Large intestine (tissue), 12 donors: Measurements from ENCODE around the gene BUB1. TPM values are rescaled to one million over a fixed set of nuclear protein-coding genes. Genes with fewer than 3 reads are reported as not detected.

Experiments
- DNase-seq, 2 donors: peaks; one replicate each; pipeline versions ENCODE4 v3.0.0 to v3.0.0-alpha.2; 2013
- H3K27ac ChIP-seq: one replicate; pipeline ENCODE4 v1.5.1; 2013; ENCODE audit warnings: low read length
- H3K27me3 ChIP-seq: 2 replicates; pipeline ENCODE4 v1.6.1; 2013; ENCODE audit warnings: low read length; ENCODE audit not compliant: control insufficient read depth, insufficient read depth
- H3K36me3 ChIP-seq: 2 replicates; pipeline ENCODE4 v1.6.1; 2013; ENCODE audit warnings: low read length; ENCODE audit not compliant: control insufficient read depth, insufficient read depth
- H3K4me1 ChIP-seq: one replicate; pipeline ENCODE4 v1.6.1; 2013; ENCODE audit warnings: low read length; ENCODE audit not compliant: control insufficient read depth, insufficient read depth
- H3K4me3 ChIP-seq: one replicate; pipeline ENCODE4 v1.5.1; 2013; ENCODE audit warnings: low read length
- H3K9me3 ChIP-seq: one replicate; pipeline ENCODE4 v1.6.1; 2013; ENCODE audit warnings: mild to moderate bottlenecking, low read depth, low read length, moderate library complexity; ENCODE audit not compliant: control insufficient read depth
- WGBS: methylation state at CpG from one replicate; pipeline ENCODE4 v1.1.5; 2013; ENCODE audit warnings: low lambda C conversion rate; ENCODE audit not compliant: insufficient coverage; 5-methylcytosine and 5-hydroxymethylcytosine counted together
- long read RNA-seq, 11 donors: transcript quantifications; one replicate each; lab custom pipeline, GENCODE V29; 2026
- polyA plus RNA-seq: library from polyadenylated mRNA; unstranded; fragments of 120-200 nt; gene quantifications from one replicate; pipeline ENCODE4 v1.2.1, GENCODE V29; 2013

Gene BUB1
- polyA plus RNA-seq = 17.8 TPM
- long read RNA-seq, donor 1, partial matches to known transcripts = 0 of 1 reads
- long read RNA-seq, donor 1, other reads (novel, unspliced or antisense) = 0 of 1 reads
- long read RNA-seq, donor 2, partial matches to known transcripts = 10 of 14 reads
- long read RNA-seq, donor 2, other reads (novel, unspliced or antisense) = 0 of 14 reads
- long read RNA-seq, donor 3 = 0 reads
- long read RNA-seq, donor 4, partial matches to known transcripts = 0 of 1 reads
- long read RNA-seq, donor 4, other reads (novel, unspliced or antisense) = 0 of 1 reads
- long read RNA-seq, donor 5, partial matches to known transcripts = 7 of 9 reads
- long read RNA-seq, donor 5, other reads (novel, unspliced or antisense) = 0 of 9 reads
- long read RNA-seq, donor 6, partial matches to known transcripts = 8 of 10 reads
- long read RNA-seq, donor 6, other reads (novel, unspliced or antisense) = 0 of 10 reads
- long read RNA-seq, donor 7, partial matches to known transcripts = 6 of 10 reads
- long read RNA-seq, donor 7, other reads (novel, unspliced or antisense) = 0 of 10 reads
- long read RNA-seq, donor 8, partial matches to known transcripts = 16 of 19 reads
- long read RNA-seq, donor 8, other reads (novel, unspliced or antisense) = 0 of 19 reads
- long read RNA-seq, donor 9, partial matches to known transcripts = 9 of 10 reads
- long read RNA-seq, donor 9, other reads (novel, unspliced or antisense) = 0 of 10 reads
- long read RNA-seq, donor 10, partial matches to known transcripts = 11 of 14 reads
- long read RNA-seq, donor 10, other reads (novel, unspliced or antisense) = 0 of 14 reads
- long read RNA-seq, donor 11, partial matches to known transcripts = 6 of 11 reads
- long read RNA-seq, donor 11, other reads (novel, unspliced or antisense) = 0 of 11 reads

GRCh38 chr2:110677530-110678456 is at the start of gene BUB1:
TSS of gene BUB1 (minus strand) at chr2:110678063. CDS start at chr2:110677995, 68 bp downstream.
- 0% methylated on average over 1 of the region's 58 CpGs for WGBS
- peak; percentile 97 for DNase-seq
- no peaks in the 10 kb centered on the region for H3K36me3 ChIP-seq
- H3K27ac ChIP-seq = peak within 1 kb of the TSS; percentile 93
- H3K4me1 ChIP-seq = peaks cover 28% of the 10 kb centered on the region
- peak within 1 kb of the TSS; percentile 82 for H3K4me3 ChIP-seq
- H3K9me3 ChIP-seq = no peaks in the 10 kb centered on the region
- H3K27me3 ChIP-seq = no peaks in the 10 kb centered on the region

- no CpG with 5 or more reads among the region's 2 CpGs for WGBS
- H3K27me3 ChIP-seq = peaks cover 32% of the 10 kb centered on the region
- DNase-seq = no peak
- H3K4me1 ChIP-seq = no peaks in the 10 kb centered on the region
- no peak overlapping the region for H3K4me3 ChIP-seq
- no peak overlapping the region for H3K27ac ChIP-seq
- H3K9me3 ChIP-seq = no peaks in the 10 kb centered on the region
- H3K36me3 ChIP-seq = no peaks in the 10 kb centered on the region
Observed at GRCh38 chr2:110726285-110726684, 48.4 kb upstream of the BUB1 start.

- Histone ChIP-seq H3K27me3 (peaks cover 28% of the 10 kb centered on the region), H3K36me3 (no peaks in the 10 kb centered on the region), H3K4me1 (no peaks in the 10 kb centered on the region), H3K27ac (no peak overlapping the region), H3K9me3 (no peaks in the 10 kb centered on the region), H3K4me3 (no peak overlapping the region)
- WGBS = no CpG with 5 or more reads among the region's 3 CpGs
- no peak for DNase-seq
Observed at GRCh38 chr2:110725859-110726258, 48.0 kb upstream of the BUB1 start.

GRCh38 chr2:110725370-110725769 is 47.5 kb upstream of the BUB1 start:
- no peaks in the 10 kb centered on the region for H3K9me3 ChIP-seq
- H3K4me3 ChIP-seq = no peak overlapping the region
- H3K27me3 ChIP-seq = peaks cover 23% of the 10 kb centered on the region
- H3K27ac ChIP-seq = no peak overlapping the region
- WGBS = no CpG with 5 or more reads among the region's 9 CpGs
- H3K4me1 ChIP-seq = no peaks in the 10 kb centered on the region
- DNase-seq = no peak
- no peaks in the 10 kb centered on the region for H3K36me3 ChIP-seq

- DNase-seq = no peak
- no peak overlapping the region for H3K4me3 ChIP-seq
- WGBS = 73% methylated on average over 2 of the region's 2 CpGs
- H3K27ac ChIP-seq = no peak overlapping the region
- H3K36me3 ChIP-seq = no peaks in the 10 kb centered on the region
- H3K4me1 ChIP-seq = no peaks in the 10 kb centered on the region
- no peaks in the 10 kb centered on the region for H3K9me3 ChIP-seq
- peaks cover 17% of the 10 kb centered on the region for H3K27me3 ChIP-seq
Observed at GRCh38 chr2:110724820-110725219, 47.0 kb upstream of the BUB1 start.

- H3K4me3 ChIP-seq = no peak overlapping the region
- H3K9me3 ChIP-seq = no peaks in the 10 kb centered on the region
- peaks cover 13% of the 10 kb centered on the region for H3K27me3 ChIP-seq
- no peak overlapping the region for H3K27ac ChIP-seq
- no peak for DNase-seq
- WGBS = 20% methylated on average over 1 of the region's 5 CpGs
- no peaks in the 10 kb centered on the region for H3K36me3 ChIP-seq
- H3K4me1 ChIP-seq = no peaks in the 10 kb centered on the region
Observed at GRCh38 chr2:110720547-110720946, 42.7 kb upstream of the BUB1 start.

- DNase-seq = no peak
- Histone ChIP-seq H3K9me3 (no peaks in the 10 kb centered on the region), H3K36me3 (no peaks in the 10 kb centered on the region), H3K27me3 (peaks cover 8% of the 10 kb centered on the region), H3K4me3 (no peak overlapping the region), H3K27ac (no peak overlapping the region), H3K4me1 (peaks cover 2% of the 10 kb centered on the region)
- no CpG with 5 or more reads among the region's 2 CpGs for WGBS
Observed at GRCh38 chr2:110718990-110719389, 41.1 kb upstream of the BUB1 start.

- Histone ChIP-seq H3K27ac (no peak overlapping the region), H3K27me3 (peaks cover 5% of the 10 kb centered on the region), H3K36me3 (no peaks in the 10 kb centered on the region), H3K4me1 (peaks cover 5% of the 10 kb centered on the region), H3K4me3 (no peak overlapping the region), H3K9me3 (no peaks in the 10 kb centered on the region)
- DNase-seq = no peak
- no CpG with 5 or more reads among the region's 2 CpGs for WGBS
Observed at GRCh38 chr2:110718382-110718781, 40.5 kb upstream of the BUB1 start.

- DNase-seq = no peak
- Histone ChIP-seq H3K27me3 (peaks cover 5% of the 10 kb centered on the region), H3K9me3 (no peaks in the 10 kb centered on the region), H3K4me1 (peaks cover 8% of the 10 kb centered on the region), H3K27ac (no peak overlapping the region), H3K4me3 (no peak overlapping the region), H3K36me3 (no peaks in the 10 kb centered on the region)
- WGBS = 90% methylated on average over 2 of the region's 4 CpGs
Observed at GRCh38 chr2:110717734-110718133, 39.9 kb upstream of the BUB1 start.
